Mammary epithelial cell (primary cell): Measurements from ENCODE around the gene EMILIN3.

ENCODE experiments used
- CTCF ChIP-seq, 2 donors: IDR thresholded peaks in 1 of 2; conservative IDR thresholded peaks in 1 of 2; 2 replicates each; pipeline ENCODE4 v1.5.1; 2011 to 2012; ENCODE audit warnings: inconsistent platforms in 2 of 2, low read length in 2 of 2, mild to moderate bottlenecking in 2 of 2, control low read depth in 1 of 2, low read depth in 1 of 2; ENCODE audit not compliant: insufficient read depth in 1 of 2; ENCODE audit errors: extremely low read depth in 1 of 2
- EZH2 ChIP-seq: IDR thresholded peaks from 2 replicates; pipeline ENCODE4 v1.6.1; 2012; ENCODE audit warnings: low read length, inconsistent platforms, borderline replicate concordance

DNA sequence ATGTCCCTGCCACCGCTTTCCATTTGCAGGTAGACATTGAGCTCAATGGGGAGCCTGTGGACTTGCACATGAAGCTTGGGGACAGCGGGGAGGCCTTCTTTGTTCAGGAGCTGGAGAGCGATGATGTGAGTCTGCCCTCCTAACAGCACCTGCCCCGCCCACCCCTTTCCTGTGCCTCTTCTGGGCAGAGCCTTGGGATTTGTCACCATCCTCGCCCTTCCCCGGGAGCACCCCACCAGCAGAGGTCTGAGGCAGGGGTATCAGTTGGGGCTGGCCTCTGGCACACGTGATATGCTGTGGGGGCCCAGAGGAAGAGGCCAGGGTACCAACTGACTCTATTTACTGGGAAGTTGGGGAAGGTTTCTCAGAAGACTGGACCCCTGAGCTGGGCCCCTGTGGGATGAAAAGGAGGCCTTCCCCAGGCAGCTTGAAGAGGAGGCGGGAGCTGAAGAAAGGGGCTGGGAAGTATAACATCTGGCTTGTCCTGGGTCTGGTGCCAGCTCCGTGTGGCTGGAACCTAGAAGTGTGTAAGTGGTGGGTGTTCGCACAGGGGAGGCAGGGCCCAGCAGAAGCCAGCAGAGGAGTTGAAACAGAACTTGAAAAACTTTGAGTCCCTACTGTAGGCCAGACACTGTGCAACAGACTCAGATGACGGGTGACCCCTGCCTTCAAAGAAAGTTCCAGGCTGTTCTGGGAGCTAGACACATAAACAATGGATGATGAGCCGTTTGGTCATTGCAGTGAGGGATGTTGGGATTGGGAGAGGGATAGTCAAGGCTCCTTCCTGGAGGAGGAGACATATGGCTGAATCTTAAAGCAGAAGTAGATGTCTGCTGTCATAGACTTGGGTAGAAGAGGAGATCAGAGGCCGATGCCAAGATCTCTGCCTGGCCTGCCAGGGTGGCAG, 18.8 kb downstream of the EMILIN3 start:
- TF ChIP-seq EZH2 (no peak), CTCF (conservative IDR thresholded peaks at IDR 0.05 in 1 of 2, IDR thresholded peaks at IDR 0.05 in 1 of 2; ENCODE audit: extremely low read depth in 1 of 2, insufficient read depth in 1 of 2, low read depth in 1 of 2, low read length in 2 of 2) (no peak)
